HTR-8/SVneo (cell line): ENCODE measurements around the gene CANT1.
"Not testable (repeated sequence)": the region's sequence is repeated elsewhere in the genome, so short reads cannot be mapped to it uniquely, and the experiment has no call there.

Experiments used
- DNase-seq: peaks from one replicate; pipeline ENCODE4 v3.0.0; 2011; ENCODE audit warnings: low spot score, mixed read lengths; ENCODE audit not compliant: insufficient read length
- FAIRE-seq: peaks from 2 replicates; lab custom pipeline; 2011; peaks lifted over from hg19 to GRCh38; lab: Jason Lieb, UNC

The CANT1 gene

DNA sequence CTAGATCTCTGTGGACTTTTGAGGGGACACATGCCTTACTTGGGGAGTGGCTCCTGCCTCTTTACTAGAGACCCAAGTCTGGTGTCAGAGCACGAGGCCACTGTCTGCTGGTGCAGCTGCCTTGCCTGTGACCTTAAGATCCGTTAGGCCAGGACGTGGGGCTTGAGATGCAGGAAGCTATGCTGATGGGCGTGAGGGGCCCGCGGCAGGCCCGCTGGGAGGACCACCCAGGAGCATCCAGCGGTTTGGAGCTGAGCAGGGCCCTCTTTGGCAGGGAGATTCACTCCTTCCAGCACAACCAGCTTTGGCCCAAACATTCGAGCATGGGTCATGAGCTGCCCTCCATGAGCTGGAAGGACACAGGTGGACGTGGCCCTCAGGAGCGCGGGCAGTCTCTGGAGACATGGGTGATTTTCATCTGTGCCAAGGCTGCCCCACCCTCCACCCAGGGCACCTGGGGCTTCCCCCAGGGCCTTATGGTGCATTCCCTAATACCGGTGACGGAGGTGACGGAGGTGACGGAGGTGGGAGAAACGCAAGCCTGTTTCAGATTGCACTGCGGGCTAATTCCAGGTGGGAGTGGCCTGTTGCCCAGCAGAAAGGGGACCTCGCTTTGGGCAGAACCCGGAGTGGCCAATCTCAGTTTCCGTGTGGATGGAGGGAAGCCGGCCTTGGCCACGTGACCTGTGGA is 42.5 kb downstream of the CANT1 start:
- no peak for FAIRE-seq
- DNase-seq = no peak

DNA sequence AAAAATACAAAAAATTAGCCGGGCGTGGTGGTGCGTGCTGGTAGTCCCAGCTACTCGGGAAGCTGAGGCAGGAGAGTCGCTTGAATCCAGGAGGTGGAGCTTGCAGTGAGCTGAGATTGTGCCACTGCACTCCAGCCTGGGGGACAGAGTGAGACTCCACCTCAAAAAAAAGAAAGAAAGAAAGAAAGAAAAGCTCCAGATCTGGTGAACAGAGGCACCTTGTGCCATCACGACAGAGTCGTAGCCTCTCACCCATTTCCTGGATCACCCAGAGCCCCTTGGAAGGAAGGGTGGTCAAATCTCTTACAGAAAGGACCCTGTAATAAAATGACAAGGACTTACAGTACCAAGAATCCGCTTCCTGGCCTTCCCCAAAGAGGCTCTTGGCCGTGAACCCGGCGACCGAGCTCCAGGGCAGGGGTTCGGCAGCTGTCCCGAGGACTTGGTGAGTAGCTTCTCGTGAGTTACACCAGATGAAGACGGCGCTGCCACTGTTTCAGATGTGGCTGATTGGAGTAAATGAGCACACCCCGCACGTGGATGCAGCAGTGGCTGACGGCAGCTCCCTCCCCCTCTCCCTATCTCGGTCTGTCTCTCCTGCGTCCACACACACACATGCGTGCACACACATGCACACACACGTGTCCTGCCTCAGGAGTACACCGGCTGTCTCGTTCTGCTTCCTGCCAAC is 43.3 kb downstream of the CANT1 start:
- FAIRE-seq (no peak), DNase-seq (no peak)

DNA sequence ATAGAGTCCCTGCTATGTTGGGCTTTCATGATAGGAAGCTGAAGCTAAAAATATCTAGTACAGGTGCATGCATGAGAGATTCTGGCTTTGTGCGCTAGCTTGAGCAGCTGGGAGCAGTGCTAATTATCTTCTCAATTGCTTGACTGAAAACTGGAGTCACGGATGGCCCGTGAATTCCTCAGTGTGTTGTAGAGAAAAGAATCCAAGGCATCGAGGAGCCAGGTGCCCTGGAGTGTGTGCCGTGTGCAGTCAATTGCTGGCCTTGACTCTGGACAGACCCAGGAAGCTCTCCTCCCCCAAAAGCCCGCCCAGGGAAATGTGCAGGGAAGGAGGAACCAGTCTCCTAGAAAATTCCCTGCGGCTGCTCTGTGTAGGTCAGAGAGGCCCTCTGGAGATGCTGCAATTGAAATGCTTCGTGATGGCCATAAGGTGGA is 44.1 kb downstream of the CANT1 start:
- DNase-seq (no peak), FAIRE-seq (no peak)

DNA sequence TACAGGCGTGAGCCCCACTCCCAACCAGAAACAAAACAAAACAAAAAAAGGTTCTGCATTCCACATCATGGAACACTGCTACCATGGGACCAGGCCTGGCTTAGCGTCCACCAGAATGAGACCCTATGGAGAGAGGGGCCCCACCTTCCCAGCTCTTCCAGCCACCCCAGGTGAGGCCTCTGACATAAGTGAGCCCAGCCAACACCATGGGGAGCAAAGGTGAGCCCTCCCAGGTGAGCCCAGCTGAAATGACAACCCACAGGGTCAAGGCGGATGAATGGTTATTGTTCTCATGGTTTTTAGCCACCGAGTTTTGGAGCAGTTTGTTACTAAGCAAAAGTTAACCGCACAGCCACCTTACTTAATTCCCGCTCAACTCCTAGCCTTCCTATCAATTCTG is 46.2 kb downstream of the CANT1 start:
- FAIRE-seq (no peak), DNase-seq (no peak)

DNA sequence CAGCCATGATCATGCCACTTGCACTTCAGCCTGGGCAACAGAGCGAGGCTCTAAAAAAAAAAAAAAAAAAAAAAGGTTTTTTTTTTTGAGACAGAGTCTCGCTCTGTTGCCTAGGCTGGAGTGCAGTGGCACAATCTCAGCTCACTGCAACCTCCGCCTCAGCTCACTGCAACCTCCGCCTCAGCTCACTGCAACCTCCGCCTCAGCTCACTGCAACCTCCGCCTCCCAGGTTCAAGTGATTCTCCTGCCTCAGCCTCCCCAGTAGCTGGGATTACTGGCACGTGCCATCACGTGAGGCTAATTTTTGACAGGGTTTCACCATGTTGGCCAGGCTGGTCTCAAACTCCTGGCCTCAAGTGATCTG is 46.6 kb downstream of the CANT1 start:
- FAIRE-seq, DNase-seq: not testable (repeated sequence)

DNA sequence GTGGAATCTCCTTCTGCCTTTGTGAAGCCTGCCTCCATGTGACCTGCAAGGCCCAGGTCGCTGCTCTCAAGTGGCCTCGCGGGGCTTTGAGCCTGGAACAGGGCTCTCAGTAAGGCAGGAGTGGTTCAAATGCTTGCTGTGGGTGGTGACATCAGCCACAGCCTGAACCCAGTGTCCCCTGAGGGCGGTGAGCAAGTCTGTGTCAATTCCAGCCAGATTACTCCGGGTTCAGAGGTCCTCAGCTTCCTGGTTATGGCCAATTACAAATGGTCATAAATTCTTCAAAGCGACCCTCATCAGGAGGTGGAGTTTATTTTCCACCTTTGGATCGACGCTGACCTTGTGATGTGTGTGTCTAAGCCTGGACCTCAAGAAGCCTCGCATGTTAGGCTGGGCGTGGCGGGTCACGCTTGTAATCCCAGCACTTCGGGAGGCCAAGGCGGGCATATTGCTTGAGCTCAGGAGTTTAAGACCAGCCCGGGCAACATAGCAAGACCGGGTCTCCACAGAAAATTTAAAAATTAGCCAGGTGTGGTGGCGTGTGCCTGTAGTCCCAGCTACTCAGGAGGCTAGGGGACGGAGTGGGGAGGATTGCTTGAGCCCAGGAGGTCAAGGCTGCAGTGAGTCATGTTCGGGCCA is 47.1 kb downstream of the CANT1 start:
- peak; percentile 49 for FAIRE-seq
- DNase-seq = no peak

DNA sequence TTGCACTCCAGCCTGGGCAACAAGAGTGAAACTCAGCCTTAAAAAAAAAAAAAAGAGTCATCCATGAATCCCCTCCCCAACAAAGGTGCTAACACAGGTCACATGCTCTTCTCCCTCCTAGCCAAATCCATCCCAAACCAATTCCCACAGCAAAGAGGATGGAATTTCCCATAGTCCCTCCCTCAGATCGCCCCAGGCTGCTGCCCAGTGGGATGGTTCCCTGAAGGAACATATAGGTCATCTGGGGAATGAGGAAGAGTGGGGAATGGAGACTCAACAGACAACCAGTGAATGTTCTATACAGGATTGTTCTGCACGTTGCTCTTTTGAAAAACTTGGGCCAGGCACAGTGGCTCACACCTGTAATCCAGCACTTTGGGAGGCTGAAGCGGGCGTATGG is 48.0 kb downstream of the CANT1 start:
- DNase-seq (no peak), FAIRE-seq (no peak)

DNA sequence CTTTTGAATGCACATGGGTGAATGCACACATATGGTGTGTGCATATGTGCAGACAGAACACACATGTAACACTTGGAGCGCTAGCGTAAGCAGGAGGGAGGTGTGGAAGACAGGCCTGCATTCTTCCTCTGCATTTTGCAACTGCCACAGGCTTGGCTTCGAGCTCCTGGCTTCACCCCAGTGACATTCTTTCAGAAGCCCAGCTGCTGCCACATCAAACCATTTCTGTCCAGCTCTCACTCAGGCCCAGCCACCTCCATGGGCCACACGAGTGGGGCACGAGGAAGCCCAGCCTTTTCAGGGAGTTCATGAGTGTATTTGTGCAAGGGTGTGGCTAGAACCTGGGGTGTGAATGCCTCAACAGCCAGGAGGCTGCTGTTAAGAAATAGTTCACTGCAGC is 48.6 kb downstream of the CANT1 start:
- no peak for DNase-seq

DNA sequence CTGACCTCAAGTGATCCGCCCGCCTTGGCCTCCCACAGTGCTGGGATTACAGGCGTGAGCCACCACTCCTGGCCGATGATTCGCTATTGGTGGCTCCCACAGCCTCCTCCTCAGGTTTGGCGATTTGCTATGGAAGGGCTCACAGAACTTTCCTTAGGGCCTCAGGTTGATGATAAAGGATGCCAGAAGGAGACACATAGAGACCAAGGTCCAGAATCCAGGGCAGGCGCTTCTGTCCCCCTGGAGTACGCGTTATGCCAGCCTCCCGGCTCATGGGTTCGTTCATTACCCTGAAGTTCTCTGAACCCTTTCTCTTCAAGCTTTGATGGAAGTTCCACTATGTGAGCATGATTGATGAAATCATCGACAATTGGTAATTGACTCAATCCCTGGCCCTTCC is 49.8 kb downstream of the CANT1 start:
- no peak for FAIRE-seq

More for the DNA sequence above, 48.6 kb downstream of the CANT1 start:
- FAIRE-seq = no peak

DNA sequence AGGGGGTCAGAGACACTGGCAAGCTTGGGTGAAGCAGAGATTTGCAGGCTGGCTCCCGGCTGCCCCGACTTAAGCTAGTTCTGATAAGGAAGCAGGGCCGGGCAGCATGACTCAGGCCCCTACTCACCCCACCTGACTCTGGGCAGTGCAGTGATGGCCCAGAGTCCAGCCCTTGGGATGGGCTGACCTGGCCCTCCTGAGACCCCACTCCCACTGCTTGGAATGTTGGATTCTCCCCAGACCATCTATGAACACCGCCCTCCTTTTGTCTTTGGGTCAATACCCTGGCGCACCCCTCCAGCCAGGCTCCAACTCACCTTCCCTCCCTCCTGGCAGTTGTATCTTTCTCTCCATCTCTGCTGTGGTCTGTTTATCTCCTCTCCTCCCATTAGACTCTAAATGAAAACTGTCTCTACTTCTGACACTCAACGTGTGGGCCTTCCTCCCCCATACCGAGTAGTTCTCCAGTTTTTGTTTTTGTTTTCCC is 50.9 kb downstream of the CANT1 start:
- FAIRE-seq (no peak), DNase-seq (no peak)

More for the DNA sequence above, 49.8 kb downstream of the CANT1 start:
- DNase-seq = no peak

DNA sequence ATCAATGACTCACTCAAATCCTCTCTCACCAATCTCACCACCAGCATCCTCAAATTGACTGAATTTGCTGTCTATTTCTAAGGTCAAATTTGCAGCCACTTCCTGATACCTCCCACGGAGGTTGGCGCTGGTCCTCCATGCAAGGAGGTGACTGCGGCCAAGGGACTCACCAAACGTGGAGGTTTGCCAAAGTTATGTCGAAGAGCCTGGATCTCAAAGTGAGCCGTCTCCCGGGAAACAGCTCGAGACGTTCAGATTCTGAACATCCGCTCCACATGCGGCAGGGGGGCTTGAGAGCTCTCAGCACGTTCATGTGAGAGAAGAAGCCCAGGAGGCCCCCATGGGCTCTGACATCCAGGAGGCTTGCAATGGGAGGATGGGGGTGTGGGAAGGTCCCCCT is 52.4 kb downstream of the CANT1 start:
- DNase-seq (no peak), FAIRE-seq (no peak)

DNA sequence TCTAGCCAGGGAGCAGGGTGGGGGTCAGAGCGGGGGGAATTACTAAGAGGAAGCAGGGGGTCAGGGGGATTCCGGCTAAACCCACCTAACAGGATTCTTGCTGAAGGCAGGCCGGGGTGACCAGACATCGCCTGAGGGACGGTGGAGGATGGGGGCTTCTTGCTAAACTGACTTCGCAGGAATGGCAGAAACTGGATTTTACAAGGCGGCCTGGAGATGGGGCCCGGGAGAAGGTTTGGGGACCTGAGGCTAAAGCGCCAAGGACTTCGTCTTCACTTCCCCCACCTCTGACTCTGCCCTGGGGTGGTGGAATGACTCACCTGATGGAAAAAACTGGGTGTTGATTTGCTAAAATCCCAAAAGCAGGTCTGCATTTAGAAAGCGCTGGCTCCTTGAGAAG is 53.3 kb downstream of the CANT1 start:
- no peak for DNase-seq
- no peak for FAIRE-seq

DNA sequence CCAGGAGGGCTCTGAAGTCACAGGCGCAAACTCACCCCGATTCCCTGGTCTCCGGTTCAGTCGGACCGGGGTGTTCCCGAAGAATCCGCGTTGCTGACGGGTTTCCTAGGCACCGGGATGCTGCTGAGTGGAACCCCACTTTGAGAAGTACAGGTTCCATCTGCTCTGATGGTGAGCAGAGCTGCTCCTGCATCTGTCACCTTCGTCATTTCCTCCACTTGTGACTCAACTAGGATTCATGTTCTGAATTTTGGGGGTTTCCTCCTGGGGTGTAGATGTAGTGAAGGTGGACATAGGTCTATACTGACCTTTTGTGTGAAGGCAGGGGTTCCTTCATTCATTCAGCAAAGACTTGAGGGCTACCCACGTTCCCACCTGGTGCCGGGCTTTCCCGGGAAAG is 54.9 kb downstream of the CANT1 start:
- no peak for DNase-seq
- FAIRE-seq = no peak

DNA sequence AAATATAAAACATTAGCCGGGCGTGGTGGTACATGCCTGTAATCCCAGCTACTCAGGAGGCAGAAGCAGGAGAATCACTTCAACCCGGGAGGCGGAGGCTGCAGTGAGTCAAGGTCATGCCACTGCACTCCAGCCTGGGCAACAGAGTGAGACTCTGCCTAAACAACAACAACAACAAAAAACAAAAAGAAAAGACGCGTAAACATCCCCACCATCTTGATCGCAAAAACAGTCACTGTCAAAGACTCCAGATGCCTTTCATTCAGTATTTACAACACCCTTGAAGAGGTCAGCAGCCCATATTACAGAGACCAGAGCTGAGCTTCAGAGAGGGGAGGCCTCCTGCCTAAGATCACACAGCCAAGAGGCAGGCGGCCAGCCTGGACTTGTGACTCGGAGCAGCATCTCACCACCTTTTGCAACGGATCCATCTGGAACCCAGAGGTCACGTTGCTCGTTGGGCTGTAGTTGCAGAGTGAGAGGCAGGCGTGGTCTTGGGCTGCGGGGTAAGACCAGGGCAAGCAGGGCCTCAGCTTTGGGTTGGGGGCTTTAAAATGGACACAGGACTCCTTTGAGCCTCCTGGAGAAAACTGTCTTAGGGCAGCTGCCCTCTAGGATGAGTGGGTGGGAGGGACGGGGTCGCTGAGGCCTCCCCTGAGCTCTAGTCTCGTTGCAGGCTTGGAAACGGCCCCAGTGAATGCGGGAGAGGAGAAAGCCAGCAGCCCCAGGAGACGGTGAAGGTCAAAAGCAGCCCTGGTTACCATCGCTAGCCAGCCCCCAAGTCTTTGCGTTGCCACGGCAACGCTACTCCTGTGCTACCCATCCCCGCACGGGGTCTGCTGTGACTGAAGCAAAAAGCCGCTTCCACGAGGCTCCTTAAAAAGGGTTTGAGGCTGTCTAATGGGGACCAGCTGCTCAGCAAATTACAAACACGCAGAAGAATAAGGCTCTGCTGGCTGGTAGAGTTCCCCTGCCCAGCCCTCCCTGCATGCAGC is 55.9 kb downstream of the CANT1 start:
- FAIRE-seq (no peak), DNase-seq (no peak)

DNA sequence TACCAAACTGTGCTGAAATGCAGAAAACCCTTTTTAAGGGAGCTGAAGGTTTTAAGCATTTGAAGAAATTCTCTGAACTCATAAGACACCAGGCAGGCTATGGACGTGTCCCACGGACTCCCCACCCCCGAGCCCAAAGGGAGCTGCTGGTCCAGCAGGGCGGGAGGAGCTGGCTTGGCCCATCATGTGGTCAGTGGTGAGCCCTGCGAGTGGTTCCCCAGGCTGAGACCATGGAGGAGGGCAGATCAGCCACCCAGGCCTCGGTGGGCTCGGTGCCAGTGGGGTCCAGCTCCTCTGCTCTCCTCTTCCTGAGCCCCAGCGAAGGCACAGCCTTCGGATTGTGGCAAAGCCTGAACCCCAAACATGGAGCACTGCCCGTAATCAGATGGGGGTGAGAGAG is 56.9 kb downstream of the CANT1 start:
- DNase-seq (no peak), FAIRE-seq (no peak)

DNA sequence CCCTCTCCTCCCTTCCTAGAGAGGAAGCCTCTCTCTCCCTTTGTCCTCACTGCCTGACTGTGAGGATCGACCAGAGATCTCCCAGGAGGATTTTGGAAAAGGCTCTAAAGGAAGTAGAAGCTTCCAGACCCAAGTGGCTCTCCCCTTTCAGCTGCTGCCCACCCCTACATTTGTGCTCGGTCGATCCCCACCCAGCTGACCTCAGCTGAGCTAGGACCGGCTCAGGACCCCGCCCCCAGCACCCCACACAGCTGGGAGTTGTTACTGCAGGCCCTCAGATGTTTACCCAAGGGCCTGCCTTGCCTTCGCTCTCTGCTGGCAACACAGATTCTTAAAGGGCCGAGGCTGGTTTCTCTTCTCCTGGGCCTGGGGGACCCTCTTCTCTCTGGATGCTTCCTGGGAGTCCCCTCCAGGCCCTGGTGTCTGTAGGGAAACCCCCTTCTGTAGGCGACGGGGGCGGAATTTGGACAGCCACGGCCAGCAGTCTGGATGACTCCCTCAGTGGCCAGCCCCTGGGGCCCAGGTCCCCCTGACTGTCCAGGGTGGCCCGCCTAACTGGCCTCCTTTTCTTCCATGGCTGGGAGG is 57.5 kb downstream of the CANT1 start:
- no peak for FAIRE-seq
- DNase-seq = no peak

DNA sequence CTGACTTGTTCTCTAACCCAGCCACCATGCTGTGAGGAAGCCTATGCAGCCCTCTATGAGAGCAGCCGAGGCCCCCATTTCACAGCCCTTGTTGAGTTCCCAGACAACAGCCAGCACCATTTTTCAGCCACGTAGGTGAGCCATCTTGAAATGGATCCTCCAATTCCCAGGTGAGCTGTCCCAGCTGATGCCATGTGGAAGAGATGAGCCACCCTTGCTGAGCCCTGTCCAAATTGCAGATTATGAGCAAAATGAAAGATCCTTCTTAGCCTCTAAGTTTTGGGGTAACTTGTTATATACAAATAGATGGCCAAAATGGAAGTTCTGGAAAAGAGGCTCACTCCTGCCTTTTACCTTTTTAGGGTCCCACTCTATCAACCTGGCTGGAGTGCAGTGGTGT is 58.7 kb downstream of the CANT1 start:
- FAIRE-seq = no peak
- DNase-seq = no peak

DNA sequence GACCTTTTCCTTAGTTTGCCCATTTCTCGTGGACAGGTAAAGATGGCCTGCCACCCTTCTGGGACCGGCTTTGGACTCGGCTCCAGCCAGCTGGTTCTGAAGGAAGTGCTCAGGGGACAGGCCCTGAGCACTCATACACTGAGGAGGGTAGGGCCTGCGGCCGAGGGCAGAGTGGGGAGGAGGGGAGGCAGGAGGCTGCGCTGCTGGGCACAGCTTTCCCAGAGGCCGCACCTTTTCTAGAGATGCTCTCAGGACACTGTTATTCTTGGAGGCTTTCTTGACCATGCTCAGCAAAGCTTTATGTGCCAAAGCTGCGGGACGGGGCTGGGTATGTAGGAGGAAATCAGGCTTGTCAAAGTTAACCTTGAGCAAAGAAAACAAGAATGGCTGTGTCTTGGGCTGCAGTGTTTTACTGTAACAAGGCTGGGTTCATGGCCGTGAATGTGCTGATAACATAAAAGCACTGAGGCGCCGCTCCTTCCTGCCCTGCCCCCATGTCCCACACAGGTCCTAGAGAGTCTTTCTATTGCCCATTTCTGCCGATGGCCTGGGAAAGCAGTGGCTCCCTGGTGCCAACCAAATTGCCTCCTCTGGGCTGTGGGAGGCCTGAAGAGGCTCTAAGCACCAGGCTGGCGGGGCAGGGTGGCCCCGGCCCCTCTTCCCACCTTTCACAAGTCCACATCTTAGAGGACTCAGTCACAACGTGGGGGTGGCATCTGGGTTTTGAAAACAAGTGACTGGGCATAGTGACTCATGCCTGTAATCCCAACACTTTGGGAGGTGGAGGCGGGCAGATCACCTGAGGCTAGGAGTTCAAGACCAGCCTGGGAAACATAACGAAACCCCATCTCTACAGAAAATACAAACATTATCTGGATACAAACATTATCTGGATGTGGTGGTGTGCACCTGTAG is 62.1 kb downstream of the CANT1 start:
- DNase-seq = no peak

DNA sequence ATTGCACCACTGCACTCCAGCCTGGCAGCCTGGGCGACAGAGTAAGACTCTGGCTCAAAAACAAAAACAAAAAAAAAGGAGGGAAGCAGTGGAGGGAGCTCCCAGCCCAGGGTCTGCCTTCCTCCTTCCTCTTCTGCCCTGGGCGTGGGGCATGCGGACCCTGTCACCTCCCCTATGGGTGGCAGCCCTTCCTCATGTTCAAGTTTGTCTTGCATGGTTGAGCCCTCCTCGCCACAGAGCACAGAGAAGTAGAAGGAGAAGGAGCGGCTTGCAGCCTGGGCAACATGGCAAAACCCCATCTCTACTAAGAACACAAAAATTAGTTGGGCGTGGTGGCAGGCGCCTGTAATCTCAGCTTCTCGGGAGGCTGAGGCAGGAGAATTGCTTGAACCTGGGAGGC is 62.9 kb downstream of the CANT1 start:
- FAIRE-seq = no peak
- DNase-seq = no peak

More for the DNA sequence above, 62.1 kb downstream of the CANT1 start:
- FAIRE-seq = no peak
